Hepatocyte (in vitro differentiated cells): ENCODE results near the gene CCDC73.

Source experiments
- CTCF ChIP-seq: fragments of 200-600 bp; sonication (generic); IDR thresholded peaks from 2 replicates; pipeline ENCODE4 v1.5.1; 2016; ENCODE audit warnings: antibody characterized with exemption, mild to moderate bottlenecking; ENCODE audit not compliant: poor library complexity
- EZH2 ChIP-seq: fragments of 200-600 bp; sonication (generic); IDR thresholded peaks from 2 replicates; pipeline ENCODE4 v1.6.1; 2016; ENCODE audit warnings: antibody characterized with exemption, mild to moderate bottlenecking, borderline replicate concordance
- EZH2phosphoT487 ChIP-seq: fragments of 200-600 bp; sonication (generic); IDR thresholded peaks from one replicate; pipeline ENCODE4 v1.6.1; 2018; ENCODE audit warnings: antibody characterized with exemption, mild to moderate bottlenecking, low read depth, moderate library complexity; ENCODE audit not compliant: unreplicated experiment, severe bottlenecking

- no peak for TF ChIP-seq CTCF
- TF ChIP-seq EZH2phosphoT487, result no peak
- TF ChIP-seq EZH2, result no peak
These were observed 7.7 kb downstream of the CCDC73 start for GRCh38 chr11:32786811-32787210.
